HUES64 (cell line): ENCODE data around the gene MARCHF5.
"Not testable (repeated sequence)": the region's sequence is repeated elsewhere in the genome, so short reads cannot be mapped to it uniquely, and the experiment has no call there.

Experiments used
- H3K27ac ChIP-seq: 2 replicates; pipeline ENCODE4 v1.7.0; 2013; ENCODE audit warnings: low read depth, low read length, inconsistent platforms
- H3K27me3 ChIP-seq: 2 replicates; pipeline ENCODE4 v1.6.1; 2013; ENCODE audit warnings: mild to moderate bottlenecking, low read length; ENCODE audit not compliant: insufficient read depth
- H3K36me3 ChIP-seq: 2 replicates; pipeline ENCODE4 v1.6.1; 2013; ENCODE audit warnings: mild to moderate bottlenecking, low read length; ENCODE audit not compliant: insufficient read depth
- H3K4me1 ChIP-seq: 2 replicates; pipeline ENCODE4 v1.6.1; 2013; ENCODE audit warnings: mild to moderate bottlenecking, low read length, moderate library complexity; ENCODE audit not compliant: insufficient read depth
- H3K4me3 ChIP-seq: 2 replicates; pipeline ENCODE4 v1.5.1; 2013; ENCODE audit warnings: mild to moderate bottlenecking, low read length, moderate library complexity
- H3K9ac ChIP-seq: 2 replicates; pipeline ENCODE4 v1.6.1; 2013; ENCODE audit warnings: mild to moderate bottlenecking, low read depth, low read length
- H3K9me3 ChIP-seq: 2 replicates; pipeline ENCODE4 v1.6.1; 2013; ENCODE audit warnings: low read depth, low read length; ENCODE audit not compliant: insufficient read depth
- WGBS: fragments of 150-250, 120-280 bp; methylation state at CpG from one replicate; pipeline ENCODE4 v1.1.7; 2013; ENCODE audit warnings: missing lambda C conversion rate; 5-methylcytosine and 5-hydroxymethylcytosine counted together

Gene MARCHF5

GRCh38 chr10:92395271-92395670 lies 104.3 kb downstream of the MARCHF5 start:
- WGBS = 68% methylated on average over 4 of the region's 4 CpGs
- Histone ChIP-seq H3K27me3 (no peaks in the 10 kb centered on the region), H3K9me3 (no peaks in the 10 kb centered on the region), H3K4me1 (no peaks in the 10 kb centered on the region), H3K4me3 (no peak overlapping the region), H3K27ac (no peak overlapping the region), H3K36me3 (no peaks in the 10 kb centered on the region), H3K9ac (no peak overlapping the region)

- H3K4me1 ChIP-seq, H3K9me3 ChIP-seq, H3K9ac ChIP-seq, H3K27me3 ChIP-seq, H3K27ac ChIP-seq, H3K36me3 ChIP-seq, H3K4me3 ChIP-seq: not testable (repeated sequence)
- 92% methylated on average over 5 of the region's 5 CpGs for whole genome bisulfite sequencing
These were observed 111.3 kb downstream of the MARCHF5 start for GRCh38 chr10:92402234-92402633.
